ENCODE measurements around the gene CFAP58.
"Not testable (repeated sequence)": the region's sequence is repeated elsewhere in the genome, so short reads cannot be mapped to it uniquely, and the experiment has no call there.

CFAP58 gene

GRCh38 chr10:104435822-104436221 lies 82.2 kb downstream of the CFAP58 start:
- no peak for DNase-seq (ENCODE audit: low spot score)

GRCh38 chr10:104437226-104437625 lies 83.6 kb downstream of the CFAP58 start:
- no peak for DNase-seq (ENCODE audit: low spot score)

- no peak for DNase-seq (ENCODE audit: low spot score)
Measured at GRCh38 chr10:104440221-104440620, 86.6 kb downstream of the CFAP58 start.

GRCh38 chr10:104441329-104442000 lies 87.8 kb downstream of the CFAP58 start:
- no peak for DNase-seq (ENCODE audit: low spot score)

GRCh38 chr10:104445359-104445758 lies 91.7 kb downstream of the CFAP58 start:
- DNase-seq (ENCODE audit: low spot score) = no peak

- DNase-seq (ENCODE audit: low spot score) = no peak
Measured at GRCh38 chr10:104446151-104446550, 92.5 kb downstream of the CFAP58 start.

GRCh38 chr10:104447331-104447730 lies 93.7 kb downstream of the CFAP58 start:
- DNase-seq (ENCODE audit: low spot score) = no peak

- DNase-seq (ENCODE audit: low spot score) = no peak
Measured at GRCh38 chr10:104447906-104448305, 94.3 kb downstream of the CFAP58 start.

GRCh38 chr10:104449391-104449790 lies 95.8 kb downstream of the CFAP58 start:
- no peak for DNase-seq (ENCODE audit: low spot score)

- DNase-seq (ENCODE audit: low spot score) = no peak
Measured at GRCh38 chr10:104450490-104450889, 96.9 kb downstream of the CFAP58 start.

GRCh38 chr10:104450954-104451353 lies 97.3 kb downstream of the CFAP58 start:
- no peak for DNase-seq (ENCODE audit: low spot score)

GRCh38 chr10:104452977-104453376 lies 99.3 kb downstream of the CFAP58 start:
- no peak for DNase-seq (ENCODE audit: low spot score)

- DNase-seq (ENCODE audit: low spot score) = no peak
Measured at GRCh38 chr10:104456802-104457542, 103.3 kb downstream of the CFAP58 start.

GRCh38 chr10:104457543-104457828 lies 103.9 kb downstream of the CFAP58 start:
- DNase-seq (ENCODE audit: low spot score) = no peak

- DNase-seq (ENCODE audit: low spot score) = not testable (repeated sequence)
Measured at GRCh38 chr10:104465575-104465974, 111.9 kb downstream of the CFAP58 start.

GRCh38 chr10:104468818-104469217 lies 115.2 kb downstream of the CFAP58 start:
- not testable (repeated sequence) for DNase-seq (ENCODE audit: low spot score)

- no peak for DNase-seq (ENCODE audit: low spot score)
Measured at GRCh38 chr10:104472505-104472904, 118.9 kb downstream of the CFAP58 start.

- DNase-seq (ENCODE audit: low spot score) = no peak
Measured at GRCh38 chr10:104472957-104473745, 119.5 kb downstream of the CFAP58 start.

- DNase-seq (ENCODE audit: low spot score) = no peak
Measured at GRCh38 chr10:104478380-104478779, 124.7 kb downstream of the CFAP58 start.

- no peak for DNase-seq (ENCODE audit: low spot score)
Measured at GRCh38 chr10:104479906-104480593, 126.4 kb downstream of the CFAP58 start.

- no peak for DNase-seq (ENCODE audit: low spot score)
Measured at GRCh38 chr10:104480797-104481196, 127.2 kb downstream of the CFAP58 start.

GRCh38 chr10:104483582-104483981 lies 129.9 kb downstream of the CFAP58 start:
- no peak for DNase-seq (ENCODE audit: low spot score)
